NCI-H1105 treated with DMSO at 0.1 percent for 48 hours (cell line): ENCODE results near the gene ANO2.

Experiments used
- DNase-seq: peaks from one replicate; lab custom pipeline; 2025; lab: John Stamatoyannopoulos, UW

Gene ANO2

DNA sequence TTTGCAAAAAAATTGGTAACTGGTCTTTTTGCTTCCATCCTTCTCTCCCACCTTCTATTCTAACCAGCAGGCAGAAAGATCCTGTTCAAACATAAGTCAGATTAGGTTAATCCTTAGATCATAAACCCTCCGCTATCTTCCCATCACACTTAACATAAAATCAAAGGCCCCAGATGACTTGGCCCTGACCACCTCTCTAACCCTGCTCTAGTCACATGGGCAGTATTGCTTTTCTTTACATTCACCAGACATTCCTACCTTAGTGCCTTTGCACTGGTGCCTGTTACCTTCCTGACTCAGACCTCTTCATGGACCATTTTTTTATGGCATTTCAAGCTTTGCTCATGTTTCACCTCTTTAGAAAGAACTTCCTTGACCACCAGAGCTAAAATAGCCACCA, 429.6 kb downstream of the ANO2 start:
- DNase-seq = no peak

DNA sequence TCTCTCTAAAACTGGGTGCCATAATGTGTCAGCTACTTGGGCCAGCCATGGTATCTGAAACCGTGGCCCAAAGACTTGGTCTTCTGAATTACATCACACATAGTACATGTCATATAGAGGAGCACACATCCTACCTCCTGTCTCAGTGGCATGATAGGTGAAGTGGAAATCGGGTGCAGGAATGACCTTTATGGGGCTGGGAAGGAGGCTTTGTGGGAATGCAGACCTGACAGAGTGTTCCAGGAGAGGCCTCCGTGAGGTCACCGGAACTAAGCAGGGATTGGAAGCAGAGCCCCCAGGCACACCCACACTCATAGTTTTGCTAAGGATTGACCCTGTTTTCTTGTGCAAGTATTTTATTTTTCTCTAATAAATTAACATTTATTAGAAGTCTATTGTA, 430.5 kb downstream of the ANO2 start:
- DNase-seq = no peak

DNA sequence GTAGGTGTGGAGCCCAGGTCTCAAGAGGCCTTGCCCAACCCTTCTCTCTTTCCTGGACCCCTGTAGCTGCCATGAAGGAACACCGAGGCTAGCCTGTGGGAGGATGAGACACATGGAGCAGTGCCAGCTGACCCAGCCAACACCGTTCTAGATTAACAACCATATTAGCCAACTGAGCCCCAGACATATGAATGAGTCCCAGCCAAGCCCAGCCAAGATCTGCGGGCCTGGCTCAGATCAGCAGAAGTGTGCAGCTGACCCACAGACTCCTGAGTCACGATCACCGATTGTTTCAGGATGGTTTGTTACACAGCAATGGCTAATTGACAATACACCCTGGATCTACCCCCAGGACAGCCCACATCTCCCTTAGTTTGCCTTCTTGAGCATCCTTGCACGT, 431.0 kb downstream of the ANO2 start:
- DNase-seq = no peak

DNA sequence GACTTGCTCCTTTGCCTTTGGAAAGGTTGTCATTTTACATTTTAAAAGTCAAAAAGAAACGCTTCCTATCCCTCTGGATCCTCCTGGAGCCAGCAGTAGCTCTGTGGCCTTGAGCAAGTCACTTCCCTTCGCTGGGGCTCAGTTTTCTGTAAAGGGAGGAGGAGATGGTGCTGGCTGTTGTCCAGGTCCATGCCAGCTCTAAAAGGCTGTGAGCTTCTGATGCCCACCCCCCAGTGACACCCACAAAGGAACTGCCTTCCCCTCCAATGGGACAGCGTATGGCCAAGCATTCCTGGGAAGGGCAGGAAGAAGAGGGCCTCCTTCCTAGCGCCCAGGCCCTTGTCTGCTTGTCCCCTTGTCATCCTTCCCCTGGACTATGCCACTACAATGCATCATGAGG, 431.7 kb downstream of the ANO2 start:
- no peak for DNase-seq
